A549 (cell line): ENCODE data around the gene EVPL. TPM values are rescaled to one million over a fixed set of nuclear protein-coding genes. Genes with fewer than 3 reads are reported as not detected.

ENCODE experiments used
- ATAC-seq, 2 experiments: fragments of 200-7000 bp in 1 of 2; fragments of >200 bp in 1 of 2; cut with Nextera tagmentation in 1 of 2; cut with Tn5 transposase in 1 of 2; 3 replicates each; pipeline versions ENCODE4 v1.8.0 to v1.9.1; 2018 to 2020; ENCODE audit warnings: mild to moderate bottlenecking in 1 of 2, moderate library complexity in 1 of 2
- CTCF ChIA-PET: fragments of 300-600 bp; sonication (Branson Sonifier 250); formaldehyde crosslinking; extraction: SDS; loops from one replicate; lab custom pipeline; 2021; ENCODE audit warnings: antibody characterized with exemption, inconsistent platforms; lab: Yijun Ruan, JAX
- POLR2A ChIA-PET: fragments of 350-600 bp; formaldehyde crosslinking; extraction: SDS; loops from one replicate; lab custom pipeline; 2021; ENCODE audit warnings: antibody characterized with exemption, inconsistent platforms; lab: Yijun Ruan, JAX
- DNase-seq, 2 experiments: peaks; one replicate each; pipeline versions ENCODE4 v3.0.0 to v3.0.0-alpha.2; 2011 to 2016; ENCODE audit warnings: low read depth in 1 of 2, low spot score in 1 of 2
- FAIRE-seq: peaks from 2 replicates; lab custom pipeline; 2011; peaks lifted over from hg19 to GRCh38; lab: Jason Lieb, UNC
- H3K27ac ChIP-seq, 2 experiments: fragments of >200 bp; sonication (Bioruptor Twin); formaldehyde crosslinking; 3 replicates each; pipeline ENCODE4 v1.5.1; 2016 to 2017
- H3K4me1 ChIP-seq: fragments of >200 bp; sonication (Bioruptor Twin); formaldehyde crosslinking; 3 replicates; pipeline ENCODE4 v1.6.1; 2016
- H3K4me2 ChIP-seq: fragments of >200 bp; sonication (Bioruptor Twin); formaldehyde crosslinking; 3 replicates; pipeline ENCODE4 v1.6.1; 2016
- H3K4me3 ChIP-seq: fragments of >200 bp; sonication (Bioruptor Twin); formaldehyde crosslinking; 3 replicates; pipeline ENCODE4 v1.5.1; 2016
- H3K9me3 ChIP-seq: fragments of >200 bp; sonication (Bioruptor Twin); formaldehyde crosslinking; 3 replicates; pipeline ENCODE4 v1.6.1; 2016
- BHLHE40 ChIP-seq: IDR thresholded peaks from 2 replicates; pipeline ENCODE4 v1.6.1; 2012; ENCODE audit warnings: low read depth, low read length, inconsistent platforms
- CBX2 ChIP-seq: fragments of 200-600 bp; sonication (generic); IDR thresholded peaks from 2 replicates; pipeline ENCODE4 v1.6.1; 2016; ENCODE audit warnings: low read depth, mild to moderate bottlenecking, borderline replicate concordance
- CBX8 ChIP-seq: fragments of 200-600 bp; sonication (generic); IDR thresholded peaks from 2 replicates; pipeline ENCODE4 v1.6.1; 2016
- EHF ChIP-seq: fragments of 250-450 bp; sonication (Bioruptor Pico); IDR thresholded peaks from 2 replicates; pipeline ENCODE4 v1.5.0; 2020; ENCODE audit warnings: mild to moderate bottlenecking
- EHMT2 ChIP-seq: fragments of 200-600 bp; sonication (generic); IDR thresholded peaks from 2 replicates; pipeline ENCODE4 v1.6.1; 2016; ENCODE audit warnings: antibody characterized with exemption, low read depth, mild to moderate bottlenecking, moderate library complexity
- EP300 ChIP-seq, 2 experiments: fragments of >200 bp; sonication (Bioruptor Twin); formaldehyde crosslinking; IDR thresholded peaks; 2 replicates in 1 of 2; 3 replicates in 1 of 2; pipeline ENCODE4 v1.6.1; 2016 to 2017
- FOSB ChIP-seq: fragments of 250-450 bp; sonication (Bioruptor Pico); IDR thresholded peaks from 2 replicates; pipeline ENCODE4 v1.5.0; 2020; ENCODE audit warnings: mild to moderate bottlenecking, moderate library complexity
- FOSL2 ChIP-seq, 2 experiments: fragments of 450-650 bp in 1 of 2; fragments of >200 bp in 1 of 2; sonication (Bioruptor Twin) in 1 of 2; formaldehyde crosslinking; IDR thresholded peaks; 2 replicates each; pipeline versions ENCODE4 v1.5.0 to v1.6.1; 2016 to 2020; ENCODE audit warnings: mild to moderate bottlenecking in 1 of 2, moderate library complexity in 1 of 2
- GATA3 ChIP-seq: IDR thresholded peaks from 2 replicates; pipeline ENCODE4 v1.6.1; 2012; ENCODE audit warnings: borderline replicate concordance
- HOXA7 ChIP-seq: fragments of 250-450 bp; sonication (Bioruptor Pico); IDR thresholded peaks from 2 replicates; pipeline ENCODE4 v1.5.0; 2020; ENCODE audit warnings: mild to moderate bottlenecking, moderate library complexity
- HOXB5 ChIP-seq: fragments of 250-450 bp; sonication (Bioruptor Pico); IDR thresholded peaks from 2 replicates; pipeline ENCODE4 v1.5.0; 2020; ENCODE audit warnings: mild to moderate bottlenecking, moderate library complexity
- JUNB ChIP-seq: fragments of >200 bp; sonication (Bioruptor Twin); formaldehyde crosslinking; IDR thresholded peaks from 2 replicates; pipeline ENCODE4 v1.6.1; 2016
- MAFK ChIP-seq: fragments of 450-650 bp; IDR thresholded peaks from 2 replicates; pipeline ENCODE4 v1.6.1; 2014; ENCODE audit not compliant: partially characterized antibody
- MAZ ChIP-seq: fragments of 150-350 bp; IDR thresholded peaks from 2 replicates; pipeline ENCODE4 v1.6.1; 2014; ENCODE audit warnings: antibody characterized with exemption, low read depth, low read length, borderline replicate concordance
- NPAS2 ChIP-seq: fragments of 250-450 bp; sonication (Bioruptor Pico); IDR thresholded peaks from 2 replicates; pipeline ENCODE4 v1.8.0; 2022; ENCODE audit warnings: mild to moderate bottlenecking, moderate library complexity, borderline replicate concordance
- RAD21 ChIP-seq, 2 experiments: fragments of >200 bp in 1 of 2; sonication (Bioruptor Twin) in 1 of 2; formaldehyde crosslinking in 1 of 2; IDR thresholded peaks in 1 of 2; conservative IDR thresholded peaks in 1 of 2; 2 replicates in 1 of 2; 3 replicates in 1 of 2; pipeline ENCODE4 v1.6.1; 2012 to 2018; ENCODE audit warnings: inconsistent platforms in 1 of 2
- RNF2 ChIP-seq: fragments of 200-600 bp; sonication (generic); IDR thresholded peaks from 2 replicates; pipeline ENCODE4 v1.6.1; 2016; ENCODE audit warnings: low read depth, mild to moderate bottlenecking, antibody characterized with exemption, moderate library complexity, borderline replicate concordance
- ZC3H11A ChIP-seq: fragments of 450-650 bp; IDR thresholded peaks from 2 replicates; pipeline ENCODE4 v1.6.1; 2014; ENCODE audit warnings: antibody characterized with exemption, mild to moderate bottlenecking
- WGBS: methylation state at CpG from one replicate; pipeline ENCODE4 v1.1.6; 2017; ENCODE audit errors: missing lambda C conversion rate; 5-methylcytosine and 5-hydroxymethylcytosine counted together
- polyA plus RNA-seq, 4 experiments: library from polyadenylated mRNA; depleted of rRNA in 3 of 4; stranded (reverse); fragments of >200 nt; fragmentation: RNase III in 1 of 4; extraction: RNeasy Plus Mini Kit Qiagen cat#74134 plus additional on column Dnase treatment in 1 of 4; gene quantifications; 2 replicates in 3 of 4; 3 replicates in 1 of 4; pipeline ENCODE4 v1.2.3, GENCODE V29; 2011 to 2017
- TF ChIP-seq, protein P1 (sequence below): fragments of >200 bp; sonication (Bioruptor Twin); formaldehyde crosslinking; IDR thresholded peaks from 3 replicates; pipeline ENCODE4 v1.6.1; 2016
- TF ChIP-seq, protein P2 (sequence below): fragments of >200 bp; sonication (Bioruptor Twin); formaldehyde crosslinking; IDR thresholded peaks from 2 replicates; pipeline ENCODE4 v1.6.1; 2016
- TF ChIP-seq, protein P3 (sequence below): fragments of 250-450 bp; sonication (Bioruptor Pico); IDR thresholded peaks from 2 replicates; pipeline ENCODE4 v1.5.0; 2021; ENCODE audit warnings: mild to moderate bottlenecking, moderate library complexity, borderline replicate concordance
- TF ChIP-seq, protein P4 (sequence below): IDR thresholded peaks from 2 replicates; pipeline ENCODE4 v1.6.1; 2012; ENCODE audit warnings: low read depth, borderline replicate concordance
- TF ChIP-seq, protein P5 (sequence below): IDR thresholded peaks from 2 replicates; pipeline ENCODE4 v1.6.1; 2012

EVPL gene
- polyA plus RNA-seq, 2 of the 4 experiments (the other 2 are of a cell fraction) = 4.1 to 13.9 TPM

DNA sequence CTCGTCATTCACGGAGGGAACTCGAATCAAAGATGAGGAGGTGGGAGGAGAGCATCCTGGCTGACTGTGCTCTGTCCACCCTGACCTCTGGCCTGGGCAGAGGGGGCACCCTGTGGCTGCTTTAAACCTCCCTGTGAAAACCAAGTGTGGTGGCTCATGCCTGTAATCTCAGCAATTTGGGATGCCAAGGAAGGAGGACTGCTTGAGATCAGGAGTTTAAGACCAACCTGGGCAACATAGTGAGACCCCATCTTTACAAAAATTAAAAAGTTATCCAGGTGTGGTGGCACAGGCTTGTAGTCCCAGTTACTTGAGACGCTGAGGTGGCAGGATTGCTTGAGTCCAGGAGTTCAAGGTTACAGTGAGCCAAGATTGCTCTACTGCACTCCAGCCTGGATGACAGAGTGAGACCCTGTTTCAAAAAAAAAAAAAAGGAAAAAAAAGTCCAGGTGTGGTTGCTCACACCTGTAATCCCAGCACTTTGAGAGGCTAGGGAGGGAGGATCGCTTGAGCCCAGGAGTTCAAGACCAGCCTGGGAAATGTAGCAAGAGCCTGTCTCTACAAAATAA lies 32.2 kb downstream of the EVPL start:
- Histone ChIP-seq H3K27ac (no peak overlapping the region), H3K4me2 (no peak overlapping the region), H3K4me1 (peaks cover 11% of the 10 kb centered on the region; the same call in 2 of the 3 replicates), H3K4me3 (no peak overlapping the region), H3K9me3 (no peaks in the 10 kb centered on the region)
- ChIA-PET POLR2A (no interaction called here), CTCF (interaction anchor here (1.1 to 24.2 kb wide), 5 partner anchors 10 to 125 kb away, joined by 3 to 408 read pairs (median 37); partner anchors contain the start of gene MRPL38)
- WGBS = 87% methylated on average over 5 of the region's 5 CpGs
- DNase-seq (no peak), ATAC-seq (no peak), FAIRE-seq (no peak)
- no peak for TF ChIP-seq RAD21 (conservative IDR thresholded peaks at IDR 0.05 in 1 of 2, IDR thresholded peaks at IDR 0.05 in 1 of 2)
- TF ChIP-seq FOSB (CRISPR knock-in tag) = no peak
- TF ChIP-seq CBX8 = no peak
- TF ChIP-seq EHMT2 = no peak
- TF ChIP-seq NPAS2 (CRISPR knock-in tag) = no peak
- TF ChIP-seq, protein P1, sequence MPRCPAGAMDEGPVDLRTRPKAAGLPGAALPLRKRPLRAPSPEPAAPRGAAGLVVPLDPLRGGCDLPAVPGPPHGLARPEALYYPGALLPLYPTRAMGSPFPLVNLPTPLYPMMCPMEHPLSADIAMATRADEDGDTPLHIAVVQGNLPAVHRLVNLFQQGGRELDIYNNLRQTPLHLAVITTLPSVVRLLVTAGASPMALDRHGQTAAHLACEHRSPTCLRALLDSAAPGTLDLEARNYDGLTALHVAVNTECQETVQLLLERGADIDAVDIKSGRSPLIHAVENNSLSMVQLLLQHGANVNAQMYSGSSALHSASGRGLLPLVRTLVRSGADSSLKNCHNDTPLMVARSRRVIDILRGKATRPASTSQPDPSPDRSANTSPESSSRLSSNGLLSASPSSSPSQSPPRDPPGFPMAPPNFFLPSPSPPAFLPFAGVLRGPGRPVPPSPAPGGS = no peak
- TF ChIP-seq EHF = no peak
- no peak for TF ChIP-seq GATA3
- no peak for TF ChIP-seq CBX2
- TF ChIP-seq BHLHE40 = no peak
- TF ChIP-seq, protein P2, sequence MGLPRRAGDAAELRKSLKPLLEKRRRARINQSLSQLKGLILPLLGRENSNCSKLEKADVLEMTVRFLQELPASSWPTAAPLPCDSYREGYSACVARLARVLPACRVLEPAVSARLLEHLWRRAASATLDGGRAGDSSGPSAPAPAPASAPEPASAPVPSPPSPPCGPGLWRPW = no peak
- no peak for TF ChIP-seq ZC3H11A

DNA sequence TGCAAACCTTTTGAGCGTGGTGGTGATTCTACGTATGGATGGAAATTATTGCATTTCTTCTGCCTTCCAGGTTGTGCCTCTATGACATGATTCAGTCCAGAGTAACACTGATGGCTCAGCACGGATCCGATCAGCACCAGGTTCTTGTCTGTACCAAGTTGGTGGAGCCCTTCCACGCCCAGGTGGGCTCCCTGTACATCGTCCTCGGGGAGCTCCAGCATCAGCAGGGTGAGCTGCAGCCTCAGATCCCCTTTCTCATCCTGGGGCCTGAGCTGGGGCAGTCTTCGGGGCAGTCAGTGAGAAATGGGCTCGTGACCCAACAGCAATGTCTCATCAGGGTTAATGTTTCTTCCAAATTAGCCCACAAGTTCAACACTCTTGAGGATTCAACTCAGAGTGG lies 35.7 kb downstream of the EVPL start:
- FAIRE-seq (no peak), ATAC-seq (0 out of 6 replicates have a peak, but pooled peaks of 1 of the 2 experiments have one; percentile 23), DNase-seq (no peak)
- TF ChIP-seq EP300 (IDR thresholded peaks at IDR 0.05) (no peak), HOXA7 (CRISPR knock-in tag) (no peak), HOXB5 (CRISPR knock-in tag) (no peak), MAFK (no peak), FOSB (CRISPR knock-in tag) (no peak)
- TF ChIP-seq, protein P3, sequence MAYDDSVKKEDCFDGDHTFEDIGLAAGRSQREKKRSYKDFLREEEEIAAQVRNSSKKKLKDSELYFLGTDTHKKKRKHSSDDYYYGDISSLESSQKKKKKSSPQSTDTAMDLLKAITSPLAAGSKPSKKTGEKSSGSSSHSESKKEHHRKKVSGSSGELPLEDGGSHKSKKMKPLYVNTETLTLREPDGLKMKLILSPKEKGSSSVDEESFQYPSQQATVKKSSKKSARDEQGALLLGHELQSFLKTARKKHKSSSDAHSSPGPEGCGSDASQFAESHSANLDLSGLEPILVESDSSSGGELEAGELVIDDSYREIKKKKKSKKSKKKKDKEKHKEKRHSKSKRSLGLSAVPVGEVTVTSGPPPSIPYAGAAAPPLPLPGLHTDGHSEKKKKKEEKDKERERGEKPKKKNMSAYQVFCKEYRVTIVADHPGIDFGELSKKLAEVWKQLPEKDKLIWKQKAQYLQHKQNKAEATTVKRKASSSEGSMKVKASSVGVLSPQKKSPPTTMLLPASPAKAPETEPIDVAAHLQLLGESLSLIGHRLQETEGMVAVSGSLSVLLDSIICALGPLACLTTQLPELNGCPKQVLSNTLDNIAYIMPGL (CRISPR knock-in tag) = no peak
- TF ChIP-seq, protein P1 = no peak
- no peak overlapping the region for H3K4me3 ChIP-seq
- H3K27ac ChIP-seq = no peak overlapping the region
- no peaks in the 10 kb centered on the region for H3K9me3 ChIP-seq
- POLR2A ChIA-PET = no interaction called here
- CTCF ChIA-PET = interaction anchor here (0.6 to 24.2 kb wide), 6 partner anchors 9 to 42 kb away, joined by 3 to 408 read pairs (median 9); partner anchors contain the start of genes ACOX1, CDK3 and TEN1
- WGBS = 83% methylated on average over 9 of the region's 9 CpGs
- H3K4me2 ChIP-seq = no peak overlapping the region
- H3K4me1 ChIP-seq = no peaks in the 10 kb centered on the region

DNA sequence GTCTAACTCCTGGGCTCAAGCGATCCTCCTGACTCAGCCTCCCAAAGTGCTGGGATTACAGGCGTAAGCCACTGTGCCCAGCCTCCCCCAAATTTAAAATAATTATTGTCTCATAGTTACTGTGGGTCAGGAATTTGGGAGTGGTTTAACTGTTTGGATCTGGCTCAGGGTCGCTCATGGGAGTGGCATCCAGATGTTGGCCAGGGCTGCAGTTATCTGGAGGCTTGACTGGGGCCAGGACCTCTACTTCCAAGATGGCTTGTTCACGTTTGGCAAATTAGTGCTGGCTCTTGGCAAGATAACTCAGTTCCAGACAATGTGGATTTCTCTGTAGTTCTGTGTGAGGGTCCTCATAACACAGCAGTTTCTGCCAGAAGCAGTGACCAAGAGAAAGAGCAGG lies 40.1 kb downstream of the EVPL start:
- Histone ChIP-seq H3K4me2 (no peak overlapping the region), H3K9me3 (no peaks in the 10 kb centered on the region), H3K4me1 (peaks cover 8% of the 10 kb centered on the region; the same call in 2 of the 3 replicates), H3K4me3 (no peak overlapping the region), H3K27ac (no peak overlapping the region)
- CTCF ChIA-PET = interaction anchor here (1.6 to 1.8 kb wide), 2 partner anchors 16 to 18 kb away, joined by 4 read pairs; no protein-coding TSS in a partner anchor
- DNase-seq (no peak), FAIRE-seq (no peak), ATAC-seq (no peak)
- POLR2A ChIA-PET = no interaction called here
- 88% methylated on average over 4 of the region's 4 CpGs for WGBS
- no peak for TF ChIP-seq MAZ
- no peak for TF ChIP-seq FOSL2 (IDR thresholded peaks at IDR 0.05)
- no peak for TF ChIP-seq FOSL2 (CRISPR knock-in tag; IDR thresholded peaks at IDR 0.05)
- TF ChIP-seq, protein P4, sequence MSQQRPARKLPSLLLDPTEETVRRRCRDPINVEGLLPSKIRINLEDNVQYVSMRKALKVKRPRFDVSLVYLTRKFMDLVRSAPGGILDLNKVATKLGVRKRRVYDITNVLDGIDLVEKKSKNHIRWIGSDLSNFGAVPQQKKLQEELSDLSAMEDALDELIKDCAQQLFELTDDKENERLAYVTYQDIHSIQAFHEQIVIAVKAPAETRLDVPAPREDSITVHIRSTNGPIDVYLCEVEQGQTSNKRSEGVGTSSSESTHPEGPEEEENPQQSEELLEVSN = no peak
- TF ChIP-seq, protein P5, sequence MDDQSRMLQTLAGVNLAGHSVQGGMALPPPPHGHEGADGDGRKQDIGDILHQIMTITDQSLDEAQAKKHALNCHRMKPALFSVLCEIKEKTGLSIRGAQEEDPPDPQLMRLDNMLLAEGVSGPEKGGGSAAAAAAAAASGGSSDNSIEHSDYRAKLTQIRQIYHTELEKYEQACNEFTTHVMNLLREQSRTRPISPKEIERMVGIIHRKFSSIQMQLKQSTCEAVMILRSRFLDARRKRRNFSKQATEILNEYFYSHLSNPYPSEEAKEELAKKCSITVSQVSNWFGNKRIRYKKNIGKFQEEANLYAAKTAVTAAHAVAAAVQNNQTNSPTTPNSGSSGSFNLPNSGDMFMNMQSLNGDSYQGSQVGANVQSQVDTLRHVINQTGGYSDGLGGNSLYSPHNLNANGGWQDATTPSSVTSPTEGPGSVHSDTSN = no peak
- no peak for TF ChIP-seq RNF2
- no peak for TF ChIP-seq RAD21 (conservative IDR thresholded peaks at IDR 0.05 in 1 of 2, IDR thresholded peaks at IDR 0.05 in 1 of 2)
- no peak for TF ChIP-seq JUNB
- no peak for TF ChIP-seq NPAS2 (CRISPR knock-in tag)
